ENCODE measurements around the gene MAP1LC3B2. TPM values are rescaled to one million over a fixed set of nuclear protein-coding genes. Genes with fewer than 3 reads are reported as not detected.

Gene MAP1LC3B2
- polyA plus RNA-seq, 1 of the 3 experiments (the other 2 are of a cell fraction): 0.76 TPM

GRCh38 chr12:116590561-116590960, 31.4 kb downstream of the MAP1LC3B2 start:
- WGBS (ENCODE audit: low lambda C conversion rate): 35% methylated on average over 1 of the region's 1 CpG
- CTCF ChIA-PET: interaction anchor here (1.1 kb wide), 2 partner anchors 9 to 118 kb away, joined by 3 to 4 read pairs; no protein-coding TSS in a partner anchor
- DNase-seq: no peak

GRCh38 chr12:116591855-116592637, 32.9 kb downstream of the MAP1LC3B2 start:
- Histone ChIP-seq H3K4me2 (no peak overlapping the region), H4K20me1 (ENCODE audit: insufficient read depth) (no peaks in the 10 kb centered on the region), H3K9me2 (no peaks in the 10 kb centered on the region), H3K4me1 (ENCODE audit: control insufficient read depth in 1 of 2, insufficient read depth in 2 of 2, low read depth in 1 of 2, low read length in 1 of 2) (no peaks in the 10 kb centered on the region), H3F3A (replicated peaks; ENCODE audit: insufficient read depth) (no peaks in the 10 kb centered on the region), H3K36me3 (replicated peaks in 1 of 2; ENCODE audit: control insufficient read depth in 1 of 2, insufficient read depth in 2 of 2, low read length in 1 of 2) (no peaks in the 10 kb centered on the region), H3K4me3 (ENCODE audit: low read depth in 2 of 2, low read length in 1 of 2) (no peak overlapping the region), H3K9me3 (no peaks in the 10 kb centered on the region), H3K27me3 (ENCODE audit: insufficient read depth) (no peaks in the 10 kb centered on the region), H2AFZ (ENCODE audit: low read depth) (no peak overlapping the region), H3K27ac (ENCODE audit: low read depth in 2 of 2, low read length in 1 of 2) (no peak overlapping the region), H3K9ac (no peak overlapping the region), H3K79me2 (ENCODE audit: insufficient read depth) (no peaks in the 10 kb centered on the region)
- no peak for DNase-seq
- ChIA-PET CTCF (no interaction called here), POLR2A (no interaction called here)
- 80% methylated on average over 10 of the region's 11 CpGs for WGBS (ENCODE audit: low lambda C conversion rate)
- TF ChIP-seq FOXM1 (IDR thresholded peaks at IDR 0.05; ENCODE audit: low read depth): no peak
- TF ChIP-seq POLR2AphosphoS5 (IDR thresholded peaks at IDR 0.05; ENCODE audit: low read depth, low read length): no peak
- TF ChIP-seq USF1 (IDR thresholded peaks at IDR 0.05; ENCODE audit: borderline replicate concordance, low read depth): no peak
- no peak for TF ChIP-seq CHD2 (IDR thresholded peaks at IDR 0.05; ENCODE audit: low read length, partially characterized antibody)
- TF ChIP-seq RCOR1 (IDR thresholded peaks at IDR 0.05; ENCODE audit: low read length): no peak
- TF ChIP-seq, protein P1, sequence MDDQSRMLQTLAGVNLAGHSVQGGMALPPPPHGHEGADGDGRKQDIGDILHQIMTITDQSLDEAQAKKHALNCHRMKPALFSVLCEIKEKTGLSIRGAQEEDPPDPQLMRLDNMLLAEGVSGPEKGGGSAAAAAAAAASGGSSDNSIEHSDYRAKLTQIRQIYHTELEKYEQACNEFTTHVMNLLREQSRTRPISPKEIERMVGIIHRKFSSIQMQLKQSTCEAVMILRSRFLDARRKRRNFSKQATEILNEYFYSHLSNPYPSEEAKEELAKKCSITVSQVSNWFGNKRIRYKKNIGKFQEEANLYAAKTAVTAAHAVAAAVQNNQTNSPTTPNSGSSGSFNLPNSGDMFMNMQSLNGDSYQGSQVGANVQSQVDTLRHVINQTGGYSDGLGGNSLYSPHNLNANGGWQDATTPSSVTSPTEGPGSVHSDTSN (IDR thresholded peaks at IDR 0.05): no peak
- TF ChIP-seq NRF1 (IDR thresholded peaks at IDR 0.05; ENCODE audit: low read depth, low read length): no peak
- TF ChIP-seq TAF1 (IDR thresholded peaks at IDR 0.05; ENCODE audit: borderline replicate concordance, low read depth, low read length): no peak
- TF ChIP-seq SIN3A (IDR thresholded peaks at IDR 0.05; ENCODE audit: borderline replicate concordance, low read depth, low read length): no peak
- TF ChIP-seq REST (IDR thresholded peaks at IDR 0.05; ENCODE audit: low read depth, low read length): no peak
- no peak for TF ChIP-seq TCF12 (IDR thresholded peaks at IDR 0.05)
- TF ChIP-seq JUND (IDR thresholded peaks at IDR 0.05): no peak
- TF ChIP-seq MEF2A (IDR thresholded peaks at IDR 0.05; ENCODE audit: borderline replicate concordance, low read depth): no peak
- TF ChIP-seq, protein P2, sequence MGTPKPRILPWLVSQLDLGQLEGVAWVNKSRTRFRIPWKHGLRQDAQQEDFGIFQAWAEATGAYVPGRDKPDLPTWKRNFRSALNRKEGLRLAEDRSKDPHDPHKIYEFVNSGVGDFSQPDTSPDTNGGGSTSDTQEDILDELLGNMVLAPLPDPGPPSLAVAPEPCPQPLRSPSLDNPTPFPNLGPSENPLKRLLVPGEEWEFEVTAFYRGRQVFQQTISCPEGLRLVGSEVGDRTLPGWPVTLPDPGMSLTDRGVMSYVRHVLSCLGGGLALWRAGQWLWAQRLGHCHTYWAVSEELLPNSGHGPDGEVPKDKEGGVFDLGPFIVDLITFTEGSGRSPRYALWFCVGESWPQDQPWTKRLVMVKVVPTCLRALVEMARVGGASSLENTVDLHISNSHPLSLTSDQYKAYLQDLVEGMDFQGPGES (IDR thresholded peaks at IDR 0.05; ENCODE audit: low read depth, low read length): no peak

More at GRCh38 chr12:116590561-116590960, 31.4 kb downstream of the MAP1LC3B2 start:
- H3K27me3 ChIP-seq (ENCODE audit: insufficient read depth): no peaks in the 10 kb centered on the region
- no peak overlapping the region for H3K27ac ChIP-seq (ENCODE audit: low read depth in 2 of 2, low read length in 1 of 2)
- H3K4me3 ChIP-seq (ENCODE audit: low read depth in 2 of 2, low read length in 1 of 2): no peak overlapping the region
- H3F3A ChIP-seq (replicated peaks; ENCODE audit: insufficient read depth): no peaks in the 10 kb centered on the region
- TF ChIP-seq TEAD4 (IDR thresholded peaks at IDR 0.05; ENCODE audit: borderline replicate concordance, insufficient read depth): no peak
- TF ChIP-seq, protein P2 (IDR thresholded peaks at IDR 0.05; ENCODE audit: low read depth, low read length): no peak
- no peak for TF ChIP-seq NFIC (IDR thresholded peaks at IDR 0.05; ENCODE audit: borderline replicate concordance)
- TF ChIP-seq USF1 (IDR thresholded peaks at IDR 0.05; ENCODE audit: borderline replicate concordance, low read depth): no peak
- TF ChIP-seq RAD21 (IDR thresholded peaks at IDR 0.05; ENCODE audit: low read length): peak; percentile 28
- no peak overlapping the region for H2AFZ ChIP-seq (ENCODE audit: low read depth)
- H3K9me3 ChIP-seq: no peaks in the 10 kb centered on the region
- H3K79me2 ChIP-seq (ENCODE audit: insufficient read depth): no peaks in the 10 kb centered on the region
- H3K9ac ChIP-seq: no peak overlapping the region
- H3K36me3 ChIP-seq (replicated peaks in 1 of 2; ENCODE audit: control insufficient read depth in 1 of 2, insufficient read depth in 2 of 2, low read length in 1 of 2): no peaks in the 10 kb centered on the region
- no peaks in the 10 kb centered on the region for H3K9me2 ChIP-seq
- H3K4me1 ChIP-seq (ENCODE audit: control insufficient read depth in 1 of 2, insufficient read depth in 2 of 2, low read depth in 1 of 2, low read length in 1 of 2): no peaks in the 10 kb centered on the region
- H4K20me1 ChIP-seq (ENCODE audit: insufficient read depth): no peaks in the 10 kb centered on the region
- POLR2A ChIA-PET: no interaction called here
- no peak overlapping the region for H3K4me2 ChIP-seq

All from SK-N-SH (cell line).